Muscle of back (tissue), 11 donors: Measurements from ENCODE around the gene RIC1. TPM values are rescaled to one million over a fixed set of nuclear protein-coding genes. Genes with fewer than 3 reads are reported as not detected.
"Not testable (repeated sequence)": the region's sequence is repeated elsewhere in the genome, so short reads cannot be mapped to it uniquely, and the experiment has no call there.

Experiments used
- DNase-seq, 3 donors: peaks; one replicate each; pipeline versions ENCODE4 v3.0.0 to v3.0.0-alpha.2; 2013
- polyA plus RNA-seq, 10 donors: library from polyadenylated mRNA; unstranded; fragments of 120-200 nt; gene quantifications; one replicate each; pipeline ENCODE4 v1.2.1, GENCODE V29; 2013; ENCODE audit not compliant: insufficient read length in 10 of 10

RIC1 gene
- polyA plus RNA-seq, 10 donors: 14.5 to 21.8 (median 19.7) TPM

GRCh38 chr9:5617749-5618148 lies 11.2 kb upstream of the RIC1 start:
- DNase-seq: no peak

GRCh38 chr9:5620494-5620893 lies 8.4 kb upstream of the RIC1 start:
- no peak for DNase-seq

GRCh38 chr9:5621327-5621726 lies 7.6 kb upstream of the RIC1 start:
- DNase-seq: peak in 1 of 3 donors; percentile 61

GRCh38 chr9:5622016-5622415 lies 6.9 kb upstream of the RIC1 start:
- DNase-seq: peak in 2 of 3 donors; percentile 13 to 78

GRCh38 chr9:5624655-5625054 lies 4.3 kb upstream of the RIC1 start:
- no peak for DNase-seq

GRCh38 chr9:5626727-5627634 lies 1.9 kb upstream of the RIC1 start:
- DNase-seq: peak; percentile 66 to 85 (median 67)

GRCh38 chr9:5627686-5628085 lies 1.2 kb upstream of the RIC1 start:
- DNase-seq: not testable (repeated sequence)

DNA sequence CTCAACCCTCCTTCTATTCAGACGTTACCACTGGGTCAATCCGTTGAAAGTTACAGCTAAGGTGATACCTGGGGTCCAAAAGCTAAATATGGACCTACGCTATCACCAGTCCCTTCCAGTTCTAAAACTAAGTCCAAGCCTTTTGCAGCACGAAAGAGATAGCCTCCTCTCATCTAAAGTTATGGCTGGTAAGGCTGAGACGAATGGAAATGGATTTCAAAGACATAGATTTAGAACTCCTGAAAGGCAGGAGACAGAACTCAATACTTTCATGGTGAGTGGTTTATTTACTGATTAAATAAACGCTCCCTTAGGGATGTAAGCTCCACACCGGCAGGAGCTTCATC lies 751 bp upstream of the RIC1 start:
- peak in 1 of 3 donors; percentile 15 for DNase-seq

DNA sequence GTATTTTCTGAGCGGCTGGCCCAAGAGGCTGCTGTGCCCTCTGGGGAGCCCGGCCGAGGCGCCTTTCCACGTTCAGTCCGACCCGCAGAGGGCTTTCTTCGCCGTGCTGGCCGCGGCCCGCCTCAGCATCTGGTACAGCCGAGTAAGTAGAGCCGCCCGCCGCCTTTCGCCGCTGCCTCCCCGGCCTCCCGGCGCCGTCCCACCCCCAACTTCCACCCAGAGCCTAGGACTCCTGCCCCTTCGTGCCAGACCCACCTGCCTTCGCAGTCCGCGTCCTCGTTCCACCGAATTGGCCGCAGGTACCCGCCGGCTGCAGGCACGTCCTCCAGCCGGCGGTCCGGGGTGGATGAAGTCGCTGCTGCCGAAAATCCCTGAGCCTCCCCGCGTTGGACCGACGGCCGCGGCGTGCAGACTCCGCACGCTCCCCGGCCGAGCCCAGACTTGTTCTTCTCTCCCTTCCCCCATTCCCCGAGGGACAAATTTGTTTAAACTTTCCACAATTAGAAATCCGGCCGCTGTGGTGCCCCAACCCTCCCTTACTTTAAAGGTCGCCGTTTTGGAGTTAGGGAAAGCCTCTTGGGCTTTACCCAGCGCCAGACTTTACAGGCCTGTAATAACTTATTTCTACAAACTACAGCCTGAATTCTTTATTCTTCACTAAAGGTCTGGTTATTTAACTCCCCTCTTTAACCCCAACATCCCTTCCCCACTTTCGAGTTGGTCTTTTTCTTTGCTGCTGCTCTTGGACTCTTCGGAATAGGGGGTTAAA lies 589 bp downstream of the RIC1 start:
- peak; percentile 43 to 89 (median 56) for DNase-seq

GRCh38 chr9:5630081-5630507 lies 1.2 kb downstream of the RIC1 start:
- peak in 2 of 3 donors; percentile 62 to 86 for DNase-seq

DNA sequence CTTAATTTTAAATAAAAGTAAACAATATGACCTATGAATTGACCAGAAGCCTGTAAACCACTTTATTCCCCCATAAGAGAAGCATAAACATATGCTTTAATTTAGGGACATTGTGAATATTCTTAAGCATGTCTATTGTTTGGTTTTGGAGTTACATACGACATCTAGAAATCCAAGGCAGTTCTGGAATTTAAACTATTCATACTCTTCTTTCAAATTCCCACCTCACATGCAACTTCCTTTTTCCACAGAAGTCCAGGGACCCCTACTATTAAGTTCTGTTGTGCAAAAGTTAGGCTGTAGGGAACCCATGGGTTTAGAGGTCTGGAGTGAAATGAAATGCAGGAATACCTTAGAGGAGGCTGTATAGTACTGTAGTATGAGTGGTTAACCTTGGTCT lies 2.1 kb downstream of the RIC1 start:
- no peak for DNase-seq

DNA sequence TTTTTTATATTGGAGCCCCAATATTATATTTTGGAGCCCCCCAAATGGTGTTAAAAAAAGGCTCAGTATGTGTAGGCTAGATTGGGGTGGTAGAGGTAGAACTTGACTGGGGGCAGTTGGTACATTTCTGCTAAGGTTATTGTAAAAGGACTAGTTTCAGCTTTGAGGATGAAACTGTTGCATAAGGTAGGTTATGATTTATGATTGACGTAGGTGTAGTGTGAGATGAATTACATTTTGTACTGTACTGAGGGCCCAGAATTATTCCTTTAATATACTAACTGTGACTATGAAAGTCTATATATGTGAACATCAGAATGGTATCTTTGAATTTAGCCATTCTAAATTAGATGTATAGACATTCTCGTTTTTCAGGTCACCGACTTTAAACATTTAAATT lies 3.6 kb downstream of the RIC1 start:
- DNase-seq: no peak

DNA sequence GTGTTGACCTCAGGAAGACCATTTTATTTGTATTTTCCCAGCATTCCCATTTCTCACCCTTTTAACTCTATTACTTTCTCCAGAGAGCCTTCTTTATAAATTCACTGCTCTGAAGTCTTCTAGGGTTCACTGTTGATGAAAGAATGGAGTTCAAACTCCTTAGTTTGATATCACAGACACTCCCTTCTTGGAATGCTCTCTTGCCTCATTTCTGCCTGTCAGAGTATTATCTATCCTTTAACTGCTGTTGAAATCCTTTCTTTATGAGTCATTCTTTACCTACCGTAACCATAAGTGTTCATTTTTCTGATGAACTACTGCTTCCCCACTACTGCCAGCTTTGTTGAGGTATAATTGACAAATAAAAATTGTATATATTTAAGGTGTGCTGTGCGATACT lies 4.3 kb downstream of the RIC1 start:
- no peak for DNase-seq

- no peak for DNase-seq
These were observed 6.5 kb downstream of the RIC1 start for GRCh38 chr9:5635390-5635789.

GRCh38 chr9:5639816-5640215 lies 10.9 kb downstream of the RIC1 start:
- no peak for DNase-seq

GRCh38 chr9:5642170-5642569 lies 13.3 kb downstream of the RIC1 start:
- no peak for DNase-seq

GRCh38 chr9:5643005-5643624 lies 14.2 kb downstream of the RIC1 start:
- no peak for DNase-seq

GRCh38 chr9:5644501-5644900 lies 15.6 kb downstream of the RIC1 start:
- no peak for DNase-seq

GRCh38 chr9:5646116-5646515 lies 17.2 kb downstream of the RIC1 start:
- no peak for DNase-seq

DNA sequence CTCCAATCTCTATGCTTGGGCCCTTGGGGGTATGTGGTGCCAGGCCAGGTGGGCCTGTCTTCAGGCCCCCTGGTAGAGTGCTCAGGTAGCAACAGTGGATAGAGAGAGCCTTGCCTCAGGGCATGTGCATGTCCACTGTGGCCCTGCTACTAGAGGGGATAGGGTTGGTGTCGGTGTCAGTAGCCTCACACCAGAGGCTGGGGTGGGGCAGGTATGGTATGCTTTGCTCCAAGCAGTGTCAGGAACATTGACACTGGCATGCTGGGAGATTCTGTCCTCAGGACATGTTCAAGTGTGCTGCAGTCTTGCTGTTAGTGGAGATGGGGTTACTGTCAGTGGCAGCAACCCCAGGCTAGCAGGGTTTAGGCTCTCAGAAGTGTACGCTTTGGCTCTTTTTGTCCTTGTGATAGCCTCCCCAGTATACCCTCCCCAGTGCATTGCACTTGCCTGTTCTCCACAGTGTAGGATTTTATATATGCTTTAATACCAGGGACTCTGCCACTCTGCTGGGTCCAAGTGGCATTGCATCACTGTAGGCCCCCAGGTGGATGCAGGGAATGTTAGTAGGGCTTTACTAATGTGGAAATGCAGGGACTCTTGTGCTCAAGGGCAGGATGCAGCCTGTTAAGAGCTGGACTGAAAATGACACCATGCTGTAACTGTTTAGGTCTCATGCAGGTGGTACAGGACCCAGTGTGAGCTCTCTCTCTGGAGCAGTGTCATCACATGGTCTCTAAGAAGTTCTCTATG lies 21.6 kb downstream of the RIC1 start:
- DNase-seq: no peak

DNA sequence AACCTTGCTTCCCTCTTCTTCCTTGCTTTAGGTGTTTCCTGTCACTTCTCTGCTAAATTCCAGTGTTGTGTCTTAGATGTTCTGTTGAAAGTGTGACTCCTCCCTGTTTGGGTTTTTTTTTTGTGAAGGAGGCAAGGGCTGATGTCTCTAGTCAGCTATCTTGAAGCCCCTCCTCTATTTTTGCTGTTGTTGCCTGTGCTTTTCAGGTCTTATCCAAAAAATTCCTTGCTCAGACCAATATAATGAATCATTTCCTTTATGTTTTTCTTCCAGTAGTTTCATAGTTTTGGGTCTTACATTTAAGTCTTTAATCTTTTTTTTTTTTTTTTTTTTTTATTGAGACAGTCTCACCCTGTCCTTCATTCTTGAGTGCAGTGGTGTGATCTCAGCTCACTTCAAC lies 22.3 kb downstream of the RIC1 start:
- DNase-seq: no peak

- peak in 1 of 3 donors; percentile 8 for DNase-seq
These were observed 23.9 kb downstream of the RIC1 start for GRCh38 chr9:5652821-5653220.
